Superior temporal gyrus (tissue), 1 donor: ENCODE measurements around the gene PLEKHG5.
"Not testable (repeated sequence)": the region's sequence is repeated elsewhere in the genome, so short reads cannot be mapped to it uniquely, and the experiment has no call there.

Experiments
- DNase-seq: peaks from one replicate; pipeline ENCODE4 v3.0.0-alpha.2; 2016; ENCODE audit errors: extremely low spot score

The PLEKHG5 gene

DNA sequence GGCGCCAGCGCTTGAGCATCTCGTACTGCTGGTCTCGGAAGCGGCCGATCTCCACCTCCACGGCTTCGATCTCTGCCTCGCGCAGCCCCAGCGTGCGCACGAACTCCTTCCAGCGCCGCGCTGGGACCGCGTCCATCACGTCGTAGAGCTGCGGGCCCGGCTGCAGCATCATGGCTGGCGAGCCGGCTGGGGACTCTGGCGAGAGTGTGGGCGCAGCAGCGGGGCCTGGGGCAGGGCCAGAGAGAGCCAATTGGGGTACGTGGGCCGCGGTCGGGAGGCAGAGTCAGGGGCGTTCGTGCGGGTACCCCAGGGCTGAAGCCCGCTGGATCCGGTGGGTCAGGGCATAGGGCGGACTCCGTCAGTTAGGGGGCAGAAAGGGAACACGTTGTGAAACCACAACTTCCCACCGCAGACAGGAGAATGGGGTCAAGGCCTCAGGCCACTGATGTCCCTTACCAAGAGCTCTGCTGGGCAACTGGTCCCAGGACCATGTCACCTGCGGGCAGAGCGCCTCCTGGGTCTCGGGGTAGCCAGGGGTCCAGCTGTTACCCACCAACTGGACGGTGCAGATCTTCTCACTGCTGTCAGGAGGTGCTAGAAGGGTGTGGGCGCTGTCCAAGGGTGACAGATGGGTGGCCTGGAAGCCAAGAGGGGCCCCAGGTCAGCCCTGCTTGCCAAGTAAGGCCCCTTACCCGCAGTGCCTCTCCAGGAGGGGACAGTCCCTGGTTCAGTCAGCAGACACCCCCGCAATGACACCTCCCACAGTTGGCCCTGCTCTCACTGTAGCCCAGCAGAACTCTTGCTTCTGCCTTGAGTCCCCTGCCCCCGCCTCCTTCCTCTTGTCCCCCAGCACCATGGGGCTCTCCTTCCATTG lies 29.7 kb downstream of the PLEKHG5 start:
- no peak for DNase-seq

DNA sequence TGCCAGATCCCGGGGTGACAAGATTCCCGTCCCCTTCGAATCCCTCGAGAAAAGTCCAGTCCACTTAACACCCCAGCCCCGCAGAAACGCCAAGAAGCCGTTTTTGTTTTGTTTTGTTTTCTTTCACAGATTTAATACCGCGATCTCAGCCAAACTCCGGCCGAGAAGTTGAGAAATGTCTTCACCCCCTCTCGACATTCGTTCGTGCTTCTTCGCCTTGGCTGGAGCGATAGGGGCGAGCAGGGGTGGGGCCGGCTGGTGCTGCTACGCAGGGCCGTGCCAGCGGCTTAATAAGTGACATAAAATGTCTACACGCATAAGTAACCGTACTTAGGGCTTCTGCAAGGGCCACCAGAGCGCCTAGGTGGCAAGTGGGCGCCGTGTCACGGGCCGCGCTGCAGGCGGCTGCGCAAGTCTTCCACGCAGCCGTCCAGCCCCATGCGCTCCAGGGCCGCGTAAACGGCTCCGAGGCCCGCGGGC lies 30.4 kb downstream of the PLEKHG5 start:
- DNase-seq: no peak

DNA sequence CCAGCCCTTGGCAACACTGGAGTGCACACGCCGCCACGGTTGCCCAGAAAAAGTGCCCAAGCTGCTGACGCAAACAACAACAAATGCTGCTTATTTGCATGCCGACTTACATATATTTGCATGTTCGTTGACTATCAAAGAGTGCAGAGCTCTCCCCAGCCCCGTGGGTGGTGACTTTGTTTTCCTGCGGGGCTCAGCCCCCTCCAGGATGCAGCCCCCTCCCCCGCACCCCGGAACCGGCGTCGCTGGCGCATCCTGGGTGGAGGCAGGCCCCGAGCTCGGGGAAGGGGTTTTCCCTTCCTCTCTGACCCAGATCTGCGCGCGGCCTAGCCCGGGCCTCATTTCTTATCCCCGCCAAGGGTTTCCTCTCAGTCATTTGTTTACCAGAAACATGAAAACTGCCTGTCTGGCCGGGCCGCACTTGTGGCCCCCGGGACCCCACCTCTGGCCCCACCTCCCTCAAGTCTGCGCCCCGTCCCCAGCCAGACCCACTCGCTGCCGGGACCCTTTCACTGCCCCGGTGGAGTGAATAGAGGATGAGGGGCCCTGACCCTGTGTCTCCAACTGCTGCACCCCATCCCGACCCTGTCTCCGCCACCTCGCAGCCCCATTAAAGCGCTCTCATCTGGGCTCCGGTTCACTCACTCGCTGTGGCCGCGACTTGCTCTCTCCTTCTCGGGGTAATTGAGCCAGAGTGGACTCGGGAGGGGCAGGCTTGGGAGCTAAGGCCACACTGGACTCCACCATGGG lies 31.0 kb downstream of the PLEKHG5 start:
- DNase-seq: no peak

DNA sequence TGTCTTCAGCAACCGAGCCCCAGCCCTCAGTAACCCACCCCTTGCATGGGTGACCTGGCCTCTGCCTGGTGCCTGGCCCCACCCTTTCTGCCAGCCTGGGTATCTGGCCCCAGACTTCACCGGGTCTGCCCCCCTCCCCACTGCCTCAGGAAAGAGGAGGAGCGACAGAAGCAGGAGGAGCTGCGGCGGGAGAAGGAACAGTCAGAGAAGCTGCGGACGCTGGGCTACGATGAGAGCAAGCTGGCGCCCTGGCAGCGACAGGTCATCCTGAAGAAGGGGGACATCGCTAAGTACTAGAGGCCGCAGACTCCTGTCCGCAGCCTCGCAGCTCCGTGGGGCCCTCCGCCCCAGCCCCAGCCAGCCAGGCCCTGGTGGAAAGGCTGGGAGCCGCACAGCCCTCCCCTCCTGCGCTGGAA lies 31.6 kb downstream of the PLEKHG5 start:
- DNase-seq: no peak

DNA sequence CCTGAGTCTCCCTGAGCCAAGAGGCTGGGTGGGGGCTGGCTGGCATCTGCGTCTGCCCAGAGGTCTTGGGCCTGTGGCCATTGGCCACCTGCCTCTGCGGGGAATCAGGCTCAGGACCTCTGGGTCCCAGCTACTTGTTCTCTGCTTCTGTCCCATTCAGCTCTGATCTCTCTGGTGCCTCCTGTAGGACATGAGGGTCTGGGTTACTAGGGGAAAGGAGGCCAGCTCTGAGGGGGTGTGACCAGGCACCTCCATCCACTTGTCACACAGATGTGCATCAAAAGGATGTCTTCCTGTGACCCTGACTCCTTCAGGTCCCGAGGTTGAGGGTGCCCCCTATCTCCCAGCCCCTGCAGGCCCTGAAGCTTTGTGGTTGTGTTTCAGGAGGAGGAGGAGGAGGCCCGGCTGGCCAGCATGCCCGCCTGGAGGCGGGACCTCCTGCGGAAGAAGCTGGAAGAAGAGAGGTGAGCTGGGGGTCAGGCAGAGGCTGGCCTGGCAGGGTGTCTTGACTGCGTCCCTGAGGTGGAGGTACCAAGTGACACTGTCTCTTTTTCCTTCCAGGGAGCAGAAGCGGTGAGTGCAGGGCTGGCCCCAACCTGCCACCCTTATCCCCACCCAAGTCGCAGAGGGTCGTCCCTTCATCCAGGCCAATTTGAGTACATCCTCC lies 34.5 kb downstream of the PLEKHG5 start:
- DNase-seq: no peak

DNA sequence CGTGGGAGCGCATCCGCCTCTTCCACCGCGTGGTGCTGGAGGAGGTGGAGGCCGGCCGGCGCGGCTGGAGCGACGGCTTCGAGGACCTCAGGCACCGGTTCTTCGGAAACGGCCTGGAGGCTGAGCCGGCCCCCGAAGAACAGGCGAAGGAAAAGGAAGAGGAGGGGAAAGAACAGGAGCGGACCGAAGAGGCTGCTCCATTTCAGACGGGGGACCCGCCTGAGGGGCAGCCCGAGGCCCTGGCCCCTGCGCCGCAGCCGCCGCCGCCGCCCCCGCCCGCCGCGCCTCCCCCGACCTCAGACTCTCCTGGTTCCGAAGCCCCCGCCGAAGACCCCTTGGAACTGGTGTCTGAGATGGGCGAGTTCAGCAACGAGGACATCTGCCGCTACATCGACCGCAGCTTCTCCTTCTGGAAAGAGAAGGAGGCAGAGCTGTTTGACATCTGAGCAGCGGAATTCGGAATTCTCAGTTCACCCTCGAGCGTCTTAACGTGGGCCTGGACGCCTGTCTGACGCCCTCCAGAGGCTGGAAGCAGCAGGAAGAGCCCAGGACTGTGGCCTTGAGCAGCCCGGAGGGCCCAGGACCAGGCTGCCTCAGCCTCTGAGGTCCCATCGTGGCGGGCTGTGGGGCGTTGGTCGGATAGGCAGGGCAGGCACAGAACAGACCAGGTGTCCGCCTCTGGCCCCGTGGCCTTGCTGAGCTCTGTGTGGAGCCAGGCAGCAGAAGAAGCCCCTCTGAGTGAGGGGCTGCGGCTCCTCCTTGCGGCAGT lies 35.5 kb downstream of the PLEKHG5 start:
- not testable (repeated sequence) for DNase-seq

DNA sequence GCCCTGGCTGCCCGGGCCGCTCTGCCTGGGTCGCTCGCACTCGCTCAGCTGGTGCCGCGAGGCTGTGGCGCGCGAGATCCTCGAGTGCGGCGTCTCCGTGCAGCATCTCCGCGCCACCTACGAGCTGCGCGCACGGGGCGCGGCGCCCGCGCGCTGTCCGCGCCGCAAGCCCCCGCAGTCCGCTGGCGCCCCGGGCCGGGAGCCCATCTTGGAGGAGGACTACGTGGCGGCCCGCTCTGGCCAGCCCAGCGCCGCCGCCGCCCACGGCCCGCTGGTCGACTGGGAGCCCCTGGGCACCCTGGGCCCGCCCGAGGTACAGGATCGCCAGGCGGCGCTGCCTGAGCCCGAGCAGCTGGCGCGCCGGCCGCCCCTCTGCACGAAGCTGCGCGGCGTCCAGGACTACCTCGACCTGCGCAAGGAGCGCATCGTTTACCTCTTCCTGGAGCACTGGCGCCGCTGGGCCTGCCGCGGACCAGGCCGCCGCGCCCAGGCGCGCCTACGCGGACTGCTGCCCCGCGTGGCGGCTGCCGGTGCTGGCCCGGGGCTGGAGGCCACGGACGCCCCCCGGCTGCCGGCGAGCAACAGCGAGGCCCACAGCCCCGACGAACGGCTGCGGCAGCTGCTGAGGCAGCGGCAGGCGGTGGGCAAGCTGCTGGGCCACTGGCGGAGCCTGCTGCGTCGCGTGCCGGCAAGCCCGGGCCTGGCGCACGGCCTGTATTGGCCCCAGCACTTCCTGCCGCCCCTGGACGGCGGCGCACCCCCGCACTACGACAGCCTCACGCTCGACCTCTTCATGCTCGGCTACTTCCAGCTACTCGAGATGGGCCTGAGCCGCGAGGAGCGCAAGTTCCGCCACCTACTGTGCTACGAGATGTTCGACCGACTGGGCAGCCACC lies 36.4 kb downstream of the PLEKHG5 start:
- DNase-seq: no peak

DNA sequence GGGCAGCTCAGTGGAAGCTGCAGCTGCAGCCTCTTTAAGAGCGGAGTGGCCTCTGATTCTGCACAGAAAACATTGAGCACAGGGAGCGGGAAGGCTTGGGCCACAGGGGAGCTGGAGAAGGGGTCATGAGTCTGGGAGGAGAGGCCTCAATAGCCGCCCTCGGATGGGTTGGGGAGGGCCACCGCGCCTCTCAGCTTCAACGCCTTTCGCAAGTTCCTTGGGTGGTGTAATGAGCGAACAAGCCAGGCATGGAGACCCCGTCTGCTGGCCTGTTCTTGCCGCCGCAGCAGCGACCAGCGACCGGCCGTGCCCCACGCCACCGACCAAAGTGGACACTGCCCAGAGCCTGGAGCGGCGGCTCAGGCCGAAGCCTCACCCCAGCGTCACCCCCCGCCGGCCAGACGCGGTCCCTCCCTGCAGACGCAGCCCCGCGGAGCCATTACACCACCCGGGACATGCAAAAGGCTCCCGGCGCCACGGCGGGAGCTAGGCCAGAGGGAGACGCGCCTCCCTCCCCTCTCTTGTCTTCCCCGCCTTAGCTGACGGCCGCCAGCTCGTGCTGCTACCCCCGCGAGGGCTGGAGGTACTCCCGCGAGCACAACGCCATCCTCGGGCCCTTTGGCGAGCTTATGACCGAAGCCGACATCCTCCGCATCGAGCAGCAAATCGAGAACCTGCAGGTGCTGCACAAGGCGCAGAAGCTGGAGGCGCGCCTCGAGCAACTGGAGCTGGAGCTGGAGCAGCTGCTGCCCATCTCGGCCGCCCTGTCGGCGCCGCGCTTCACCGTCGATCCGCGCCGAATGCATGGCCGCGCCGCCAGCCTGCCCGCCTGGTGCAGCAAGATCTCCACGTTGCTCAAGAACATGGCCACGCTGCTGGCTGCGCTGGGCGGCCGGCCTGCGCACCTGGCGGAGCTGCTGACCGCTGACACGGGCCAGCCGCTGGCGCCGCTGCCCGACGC lies 37.3 kb downstream of the PLEKHG5 start:
- not testable (repeated sequence) for DNase-seq

DNA sequence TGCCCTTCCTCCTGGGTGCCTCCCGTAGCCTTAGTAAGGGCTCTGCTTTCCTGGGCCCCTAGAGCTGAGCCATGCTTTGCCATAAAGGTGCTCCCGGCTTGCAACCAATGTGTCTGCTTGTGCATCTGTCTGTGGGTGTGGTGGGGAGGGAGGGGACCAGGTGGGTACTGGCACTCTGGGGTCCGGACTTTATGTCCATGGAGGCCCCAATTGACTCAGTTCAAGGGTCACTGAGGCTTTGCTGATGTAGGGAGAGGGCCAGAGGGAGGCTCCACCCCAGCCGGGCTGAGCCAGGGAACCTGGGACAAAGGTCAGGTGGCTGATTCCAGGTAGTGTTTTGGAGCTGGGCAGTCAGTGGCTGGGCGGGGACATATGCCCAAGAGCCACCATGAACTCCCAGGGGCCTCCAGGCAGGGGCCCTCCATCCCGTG lies 40.5 kb downstream of the PLEKHG5 start:
- no peak for DNase-seq

DNA sequence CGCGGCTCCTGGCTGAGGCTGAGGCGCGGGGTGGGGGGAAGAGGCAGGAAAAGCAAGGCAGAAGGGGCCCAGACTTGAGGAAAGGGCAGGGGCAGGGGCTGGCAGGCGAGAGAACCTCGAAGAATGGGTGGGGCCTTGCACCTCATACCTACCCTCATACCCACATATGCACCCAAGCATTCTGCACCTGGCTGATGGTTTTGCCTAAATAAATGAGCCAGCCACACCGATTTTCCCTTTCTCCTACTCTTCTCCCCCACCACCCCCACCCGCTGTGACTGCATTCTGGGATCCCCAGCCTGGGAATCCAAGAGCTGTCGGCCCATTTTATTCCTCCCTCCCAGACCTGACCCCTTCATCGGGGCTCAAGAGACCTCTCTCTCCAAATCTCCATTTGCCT lies 41.0 kb downstream of the PLEKHG5 start:
- DNase-seq: not testable (repeated sequence)

DNA sequence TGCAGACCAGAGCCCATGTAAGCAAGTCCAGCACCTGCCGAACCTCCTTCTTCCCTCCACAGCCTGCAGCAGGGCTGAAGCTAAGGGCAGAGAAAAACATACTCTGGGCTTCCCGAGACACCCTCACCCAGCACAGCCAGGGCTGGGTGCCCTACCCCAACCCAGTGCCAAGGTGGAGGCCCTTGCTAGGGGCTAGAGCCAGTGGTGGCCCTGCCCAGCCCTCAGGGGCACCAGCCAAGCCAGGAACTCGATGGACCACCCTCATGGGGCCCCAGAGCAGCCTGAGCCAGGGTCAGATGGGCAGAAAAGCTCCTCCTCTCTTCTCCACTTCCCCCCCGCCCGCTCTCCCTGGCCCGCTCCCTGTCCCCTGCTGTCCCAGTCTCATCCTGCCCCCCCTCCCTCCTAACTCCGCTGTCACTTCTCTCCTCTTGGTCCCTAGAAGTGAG lies 41.4 kb downstream of the PLEKHG5 start:
- DNase-seq: no peak

DNA sequence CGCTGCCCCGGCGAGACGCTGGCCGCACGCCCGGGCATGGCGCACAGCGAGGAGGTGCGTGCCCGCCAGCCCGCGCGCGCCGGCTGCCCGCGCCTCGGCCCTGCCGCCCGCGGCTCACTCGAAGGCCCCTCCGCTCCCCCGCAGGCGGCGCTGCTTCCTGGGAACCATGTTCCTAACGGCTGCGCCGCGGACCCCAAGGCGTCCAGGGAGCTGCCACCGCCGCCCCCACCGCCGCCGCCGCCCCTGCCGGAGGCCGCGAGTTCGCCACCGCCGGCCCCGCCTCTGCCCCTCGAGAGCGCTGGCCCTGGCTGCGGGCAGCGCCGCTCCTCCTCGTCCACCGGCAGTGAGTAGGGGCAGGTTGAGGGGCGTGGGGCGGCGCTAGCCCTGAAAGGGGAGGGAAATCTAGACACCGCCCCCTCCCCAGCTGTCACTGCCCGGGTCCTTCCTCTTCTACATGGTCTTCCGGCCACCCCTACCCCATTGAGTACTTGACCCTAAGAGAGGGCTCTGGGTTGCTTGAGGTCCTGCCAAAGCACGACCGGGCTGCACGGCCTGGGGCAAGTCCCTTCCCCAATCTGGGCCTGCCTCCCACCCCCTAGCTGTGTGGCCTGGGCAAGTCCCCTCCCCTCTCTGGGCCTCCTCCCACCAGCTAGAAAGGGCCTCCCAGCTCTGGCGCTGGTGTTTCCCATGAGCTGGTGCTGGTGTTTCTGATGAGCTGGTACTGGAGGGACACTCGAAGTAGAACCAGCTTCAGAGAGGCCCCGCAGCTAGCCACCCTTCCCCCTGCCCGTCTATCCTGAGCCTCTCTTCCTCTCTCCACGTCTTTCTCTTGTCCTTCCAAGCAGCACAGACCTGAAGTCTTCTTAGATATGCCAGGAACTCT lies 42.5 kb downstream of the PLEKHG5 start:
- no peak for DNase-seq

DNA sequence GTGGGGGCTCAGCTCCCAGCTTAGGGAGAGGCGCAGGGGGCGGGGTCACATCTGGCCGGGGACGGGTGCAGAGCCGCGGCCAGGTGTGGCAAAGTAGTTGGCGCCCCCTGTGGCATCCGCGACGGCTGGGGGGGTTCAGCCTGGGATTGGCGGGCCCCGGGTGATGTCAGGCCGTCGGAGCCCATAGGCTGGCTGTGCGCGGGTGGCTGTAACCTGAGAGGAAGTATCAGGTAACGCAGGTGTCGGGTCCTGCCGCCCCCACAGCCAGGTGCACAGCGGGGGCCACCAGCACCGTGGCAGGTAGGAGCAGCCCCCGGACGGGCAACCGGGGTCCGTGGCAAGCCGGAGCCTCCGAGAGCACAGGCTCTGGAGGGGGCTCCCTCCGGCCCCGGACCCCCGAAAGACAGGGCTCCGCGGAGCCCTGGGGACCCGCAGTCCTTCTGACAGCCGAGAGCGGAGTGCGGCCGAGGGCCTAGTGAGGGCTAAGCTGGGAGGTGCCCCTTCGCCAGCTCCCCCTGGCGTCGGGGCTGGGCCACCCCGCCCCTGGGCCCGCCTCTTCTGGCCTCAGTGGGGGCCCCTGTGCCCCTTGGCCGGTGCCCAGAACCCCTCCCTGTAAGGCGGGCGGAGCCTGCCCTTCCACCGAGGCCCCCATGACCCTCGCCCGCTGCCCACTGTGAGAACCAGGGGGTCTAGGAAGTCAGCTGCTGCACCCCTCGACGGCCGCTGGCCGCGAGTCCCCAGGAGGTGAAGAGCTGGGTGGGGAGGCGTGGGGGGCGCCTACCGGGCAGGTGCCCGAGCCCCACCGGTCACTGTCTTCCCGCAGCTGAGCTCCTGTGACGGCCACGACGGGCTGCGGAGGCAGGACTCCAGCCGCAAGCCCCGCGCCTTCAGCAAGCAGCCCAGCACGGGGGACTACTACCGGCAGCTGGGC lies 43.4 kb downstream of the PLEKHG5 start:
- no peak for DNase-seq

DNA sequence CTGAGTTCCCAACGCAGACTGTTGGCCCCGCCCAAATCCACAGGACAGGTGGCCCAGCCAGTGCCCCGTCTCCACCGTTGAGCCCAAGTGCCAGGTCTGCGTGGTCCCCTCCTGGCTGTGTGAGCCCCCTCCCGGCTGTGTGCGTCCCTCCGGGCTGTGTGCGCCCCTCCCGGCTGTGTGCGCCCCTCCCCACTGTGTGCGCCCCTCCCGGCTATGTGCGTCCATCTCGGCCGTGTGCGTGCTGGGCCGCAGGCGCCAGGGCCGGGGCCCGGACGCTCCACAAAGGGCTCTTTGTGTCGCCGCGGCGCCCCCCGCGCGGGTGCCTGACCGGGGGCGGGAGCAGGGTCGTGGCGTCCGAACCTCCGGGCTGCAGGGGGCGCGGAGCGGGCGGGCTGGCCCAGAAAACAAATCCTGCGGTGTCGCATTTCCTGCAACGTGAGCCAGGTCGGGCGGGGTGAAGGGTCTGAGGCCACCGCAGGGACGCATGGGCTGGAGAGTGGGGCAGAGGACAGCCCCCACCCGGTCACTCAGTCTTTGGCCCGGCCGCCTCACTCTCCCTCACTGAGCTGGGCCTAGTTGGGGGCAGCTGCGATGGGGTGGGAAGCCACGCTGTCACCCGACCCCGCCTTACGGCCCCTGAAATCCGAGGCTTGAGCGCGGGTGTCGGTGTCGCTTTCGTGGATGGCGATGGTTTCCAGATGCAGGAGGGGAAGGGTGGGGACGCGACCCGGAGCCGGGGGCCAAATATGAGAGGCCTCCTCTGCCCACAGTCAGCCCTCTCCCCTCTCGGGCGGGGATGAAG lies 44.2 kb downstream of the PLEKHG5 start:
- no peak for DNase-seq

DNA sequence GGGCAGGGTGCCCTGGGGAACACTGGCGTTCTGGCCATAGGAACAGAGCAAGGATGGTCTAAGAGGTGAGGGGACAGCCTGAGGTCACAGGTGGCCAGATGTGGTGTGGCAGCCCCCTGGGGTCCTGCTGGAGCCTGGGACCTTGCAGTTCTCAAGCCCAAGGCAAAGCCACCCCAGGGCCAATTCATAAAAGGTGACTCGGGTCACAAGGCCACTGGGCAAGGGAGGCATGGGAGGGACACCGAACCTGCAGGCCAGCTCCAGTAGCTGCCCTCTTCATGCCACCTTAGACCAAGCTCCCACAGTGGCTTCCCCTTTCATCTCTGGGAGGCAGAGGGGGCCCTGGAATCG lies 44.8 kb downstream of the PLEKHG5 start:
- DNase-seq: no peak

DNA sequence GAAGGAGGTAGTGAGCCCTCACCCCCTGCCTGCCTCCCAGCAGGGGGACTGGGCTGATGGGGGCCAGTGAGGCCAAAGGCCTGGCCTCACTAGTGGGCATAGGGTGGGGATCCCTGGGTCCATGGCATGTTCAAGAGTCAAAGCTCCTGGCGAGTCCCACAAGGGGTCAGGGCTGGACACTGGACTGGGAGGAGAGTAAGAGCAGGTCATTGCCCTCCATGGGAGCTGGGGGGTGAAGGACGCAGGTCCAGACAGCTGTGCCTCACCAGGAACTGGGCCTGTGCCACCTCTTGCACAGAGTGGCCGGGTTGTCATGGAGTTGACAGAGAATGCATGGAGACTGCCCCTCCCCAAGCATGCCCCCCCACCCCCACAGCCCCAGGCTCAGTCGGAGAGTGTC lies 45.5 kb downstream of the PLEKHG5 start:
- DNase-seq: not testable (repeated sequence)
